Lower lobe of right lung (tissue), 2 donors: Measurements from ENCODE around the gene PYROXD2. TPM values are rescaled to one million over a fixed set of nuclear protein-coding genes. Genes with fewer than 3 reads are reported as not detected.
A peak's percentile ranks its signal among the peaks of the same experiment; 100 is the strongest.
"Not testable (repeated sequence)": the region's sequence is repeated elsewhere in the genome, so short reads cannot be mapped to it uniquely, and the experiment has no call there.

Experiments
- ATAC-seq, 2 donors: fragments of 200-7000 bp; cut with Tn5 transposase; one replicate each; pipeline ENCODE4 v1.9.1; 2020 to 2022; ENCODE audit warnings: mild to moderate bottlenecking in 2 of 2, moderate library complexity in 2 of 2
- DNase-seq: peaks from one replicate; pipeline ENCODE4 v3.0.0-alpha.2; 2020
- H3K27ac ChIP-seq: fragments of 200-600 bp; one replicate; pipeline ENCODE4 v1.8.0; 2022
- H3K27me3 ChIP-seq: fragments of 200-600 bp; one replicate; pipeline ENCODE4 v1.8.0; 2022; ENCODE audit warnings: low read depth
- H3K36me3 ChIP-seq: fragments of 200-600 bp; one replicate; pipeline ENCODE4 v1.8.0; 2022; ENCODE audit warnings: mild to moderate bottlenecking
- H3K4me1 ChIP-seq: fragments of 200-600 bp; one replicate; pipeline ENCODE4 v1.8.0; 2022
- H3K4me3 ChIP-seq: fragments of 200-600 bp; one replicate; pipeline ENCODE4 v1.8.0; 2022; ENCODE audit warnings: mild to moderate bottlenecking
- H3K9me3 ChIP-seq: fragments of 200-600 bp; one replicate; pipeline ENCODE4 v1.8.0; 2022
- CTCF ChIP-seq: fragments of 200-600 bp; IDR thresholded peaks from one replicate; pipeline ENCODE4 v1.8.0; 2022; ENCODE audit warnings: antibody characterized with exemption, mild to moderate bottlenecking
- intact Hi-C: fragments of 100-400 bp; cut with DNase I; formaldehyde crosslinking; loops from one replicate; pipeline ENCODE4 v1.11.0; 2022
- total RNA-seq: library from RNA; stranded (reverse); fragmentation: NEBNext Ultra II Directional; extraction: Animal tissue kit (Norgen Biotek cat#: 25700); gene quantifications from one replicate; pipeline ENCODE4 v1.2.1, GENCODE V29; 2021
- donor health status: DM: no; HTN: yes; CAD: no; lungs with severe emphysema.

PYROXD2 gene
- total RNA-seq, 1 donor from 2014 or later, result 17.8 TPM

- no peak for TF ChIP-seq CTCF
- Histone ChIP-seq H3K27ac (no peak overlapping the region), H3K9me3 (peaks cover 8% of the 10 kb centered on the region), H3K36me3 (no peaks in the 10 kb centered on the region), H3K4me3 (no peak overlapping the region), H3K4me1 (no peaks in the 10 kb centered on the region), H3K27me3 (peaks cover 6% of the 10 kb centered on the region)
- peak; percentile 53 for DNase-seq
- ATAC-seq, result peak; percentile 36 to 74
- intact Hi-C loops, result no loop called here
Observed at GRCh38 chr10:98344589-98345038, 70.4 kb downstream of the PYROXD2 start.

- H3K27ac ChIP-seq, H3K9me3 ChIP-seq, DNase-seq, intact Hi-C loops, ATAC-seq, H3K4me1 ChIP-seq, H3K27me3 ChIP-seq, H3K4me3 ChIP-seq, H3K36me3 ChIP-seq: not testable (repeated sequence)
Observed at GRCh38 chr10:98341701-98342100, 73.3 kb downstream of the PYROXD2 start.

GRCh38 chr10:98340940-98341310, 74.1 kb downstream of the PYROXD2 start:
- ATAC-seq (no peak), DNase-seq (no peak)
- Histone ChIP-seq H3K27ac (no peak overlapping the region), H3K27me3 (no peaks in the 10 kb centered on the region), H3K36me3 (no peaks in the 10 kb centered on the region), H3K4me1 (no peaks in the 10 kb centered on the region), H3K4me3 (no peak overlapping the region), H3K9me3 (no peaks in the 10 kb centered on the region)
- TF ChIP-seq CTCF, result no peak
- intact Hi-C loops, result no loop called here

GRCh38 chr10:98340261-98340939, 74.6 kb downstream of the PYROXD2 start:
- no peaks in the 10 kb centered on the region for H3K9me3 ChIP-seq
- H3K36me3 ChIP-seq, result no peaks in the 10 kb centered on the region
- no peaks in the 10 kb centered on the region for H3K4me1 ChIP-seq
- ATAC-seq (peak in 1 of 2 donors; percentile 12), DNase-seq (no peak)
- no peaks in the 10 kb centered on the region for H3K27me3 ChIP-seq
- H3K4me3 ChIP-seq, result no peak overlapping the region
- intact Hi-C loops, result no loop called here
- no peak for TF ChIP-seq CTCF
- H3K27ac ChIP-seq, result no peak overlapping the region

GRCh38 chr10:98339799-98340198, 75.2 kb downstream of the PYROXD2 start:
- DNase-seq (no peak), ATAC-seq (peak in 1 of 2 donors; percentile 52)
- TF ChIP-seq CTCF, result no peak
- H3K4me3 ChIP-seq, result no peak overlapping the region
- intact Hi-C loops, result no loop called here
- H3K36me3 ChIP-seq, result no peaks in the 10 kb centered on the region
- no peaks in the 10 kb centered on the region for H3K9me3 ChIP-seq
- H3K27me3 ChIP-seq, result no peaks in the 10 kb centered on the region
- H3K4me1 ChIP-seq, result no peaks in the 10 kb centered on the region
- H3K27ac ChIP-seq, result no peak overlapping the region

- intact Hi-C loops, result no loop called here
- Histone ChIP-seq H3K36me3 (no peaks in the 10 kb centered on the region), H3K4me3 (no peak overlapping the region), H3K9me3 (no peaks in the 10 kb centered on the region), H3K27ac (no peak overlapping the region), H3K4me1 (no peaks in the 10 kb centered on the region), H3K27me3 (no peaks in the 10 kb centered on the region)
- TF ChIP-seq CTCF, result no peak
- no peak for ATAC-seq
- no peak for DNase-seq
Observed at GRCh38 chr10:98338896-98339295, 76.1 kb downstream of the PYROXD2 start.
